Transverse colon (tissue), 3 donors: ENCODE results near the gene DGKE.

Source experiments
- EP300 ChIP-seq: sonication (generic); formaldehyde crosslinking; IDR thresholded peaks from one replicate; pipeline ENCODE4 v1.6.1; 2017; ENCODE audit warnings: antibody characterized with exemption, low read depth
- TF ChIP-seq, protein P1 (sequence below), 5 experiments: fragments of 200-600 bp in 3 of 5; fragments of 450-650 bp in 2 of 5; sonication (generic) in 3 of 5; IDR thresholded peaks; 1 replicate in 2 of 5; 2 replicates in 3 of 5; pipeline ENCODE4 v1.5.1; 2016 to 2017; ENCODE audit warnings: antibody characterized with exemption in 5 of 5, inconsistent platforms in 3 of 5, mild to moderate bottlenecking in 2 of 5, moderate library complexity in 1 of 5

DNA sequence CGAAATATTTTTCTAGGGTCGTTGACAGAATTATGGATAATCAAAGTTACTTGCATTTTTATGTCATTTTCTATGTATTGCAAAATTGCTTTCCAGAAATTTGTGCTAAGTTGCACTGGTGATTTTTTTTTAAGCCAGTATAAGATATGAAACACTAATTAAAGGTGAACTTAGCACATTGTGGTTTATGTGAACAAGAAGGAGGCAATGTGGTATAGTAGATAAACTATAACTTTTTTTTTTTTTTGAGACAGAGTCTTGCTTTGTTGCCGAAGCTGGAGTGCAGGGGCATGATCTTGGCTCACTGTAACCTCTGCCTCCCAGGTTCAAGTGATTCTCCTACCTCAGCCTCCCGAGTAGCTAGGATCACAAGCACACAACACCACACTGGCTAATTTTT is 13.2 kb downstream of the DGKE start:
- TF ChIP-seq, protein P1, sequence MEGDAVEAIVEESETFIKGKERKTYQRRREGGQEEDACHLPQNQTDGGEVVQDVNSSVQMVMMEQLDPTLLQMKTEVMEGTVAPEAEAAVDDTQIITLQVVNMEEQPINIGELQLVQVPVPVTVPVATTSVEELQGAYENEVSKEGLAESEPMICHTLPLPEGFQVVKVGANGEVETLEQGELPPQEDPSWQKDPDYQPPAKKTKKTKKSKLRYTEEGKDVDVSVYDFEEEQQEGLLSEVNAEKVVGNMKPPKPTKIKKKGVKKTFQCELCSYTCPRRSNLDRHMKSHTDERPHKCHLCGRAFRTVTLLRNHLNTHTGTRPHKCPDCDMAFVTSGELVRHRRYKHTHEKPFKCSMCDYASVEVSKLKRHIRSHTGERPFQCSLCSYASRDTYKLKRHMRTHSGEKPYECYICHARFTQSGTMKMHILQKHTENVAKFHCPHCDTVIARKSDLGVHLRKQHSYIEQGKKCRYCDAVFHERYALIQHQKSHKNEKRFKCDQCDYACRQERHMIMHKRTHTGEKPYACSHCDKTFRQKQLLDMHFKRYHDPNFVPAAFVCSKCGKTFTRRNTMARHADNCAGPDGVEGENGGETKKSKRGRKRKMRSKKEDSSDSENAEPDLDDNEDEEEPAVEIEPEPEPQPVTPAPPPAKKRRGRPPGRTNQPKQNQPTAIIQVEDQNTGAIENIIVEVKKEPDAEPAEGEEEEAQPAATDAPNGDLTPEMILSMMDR (IDR thresholded peaks at IDR 0.05), result no peak
- TF ChIP-seq EP300, result no peak
